ENCODE data around the gene TTLL5. TPM values are rescaled to one million over a fixed set of nuclear protein-coding genes. Genes with fewer than 3 reads are reported as not detected.

The TTLL5 gene
- total RNA-seq, 3 donors from 2014 or later = 30.8 to 51.0 (median 32.8) TPM

- DNase-seq (no peak), ATAC-seq (no peak)
- intact Hi-C loops (cut with DNase I, micrococcal nuclease) = no loop called here
- no peaks in the 10 kb centered on the region for H3K9me3 ChIP-seq
- H3K36me3 ChIP-seq (ENCODE audit: low read depth) = no peaks in the 10 kb centered on the region
- no peak for TF ChIP-seq CTCF (IDR thresholded peaks at IDR 0.05)
- no peaks in the 10 kb centered on the region for H3K4me1 ChIP-seq (ENCODE audit: low read depth)
- H3K4me3 ChIP-seq = no peak overlapping the region
Measured at GRCh38 chr14:75751296-75751695, 90.2 kb downstream of the TTLL5 start.

GRCh38 chr14:75752086-75752485, 91.0 kb downstream of the TTLL5 start:
- TF ChIP-seq CTCF (IDR thresholded peaks at IDR 0.05) = no peak
- no peak overlapping the region for H3K4me3 ChIP-seq
- H3K36me3 ChIP-seq (ENCODE audit: low read depth) = no peaks in the 10 kb centered on the region
- intact Hi-C loops (cut with DNase I, micrococcal nuclease) = no loop called here
- no peaks in the 10 kb centered on the region for H3K4me1 ChIP-seq (ENCODE audit: low read depth)
- DNase-seq (no peak), ATAC-seq (no peak)
- H3K9me3 ChIP-seq = no peaks in the 10 kb centered on the region

DNA sequence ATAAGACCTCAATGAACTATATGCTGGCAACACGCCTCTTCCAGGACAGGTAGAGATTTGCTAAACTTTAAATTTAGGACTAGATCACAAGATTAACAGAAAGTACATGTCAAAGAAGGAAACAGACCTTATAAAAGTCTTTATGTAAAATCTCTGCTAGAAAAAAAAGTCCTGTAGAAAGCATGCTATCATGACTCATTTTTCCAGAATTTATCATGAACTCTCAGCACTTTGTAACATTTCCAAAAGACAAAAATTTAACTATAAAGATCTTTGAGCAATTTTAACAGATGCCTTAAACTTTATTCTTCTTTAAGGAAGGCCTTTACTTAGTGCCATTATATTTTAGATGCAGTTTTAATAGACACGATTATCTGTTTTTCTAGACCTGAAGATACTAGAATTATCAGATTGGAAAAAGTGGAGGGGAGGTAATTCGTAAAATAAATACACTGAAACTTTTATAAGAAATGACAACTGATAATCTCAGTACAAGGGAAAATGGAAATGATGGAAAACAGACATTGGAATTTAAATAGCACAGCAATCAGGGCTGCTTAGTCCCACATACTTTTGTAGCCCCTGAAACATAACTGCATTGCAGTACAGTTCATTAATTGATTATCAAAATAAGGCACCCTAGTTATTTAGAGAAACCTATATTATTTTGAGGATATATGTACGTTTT, 92.0 kb downstream of the TTLL5 start:
- Histone ChIP-seq H3K36me3 (ENCODE audit: low read depth) (no peaks in the 10 kb centered on the region), H3K4me1 (ENCODE audit: low read depth) (no peaks in the 10 kb centered on the region), H3K9me3 (no peaks in the 10 kb centered on the region), H3K4me3 (no peak overlapping the region)
- intact Hi-C loops (cut with DNase I, micrococcal nuclease) = no loop called here
- TF ChIP-seq CTCF (IDR thresholded peaks at IDR 0.05) = no peak
- ATAC-seq (no peak), DNase-seq (no peak)

DNA sequence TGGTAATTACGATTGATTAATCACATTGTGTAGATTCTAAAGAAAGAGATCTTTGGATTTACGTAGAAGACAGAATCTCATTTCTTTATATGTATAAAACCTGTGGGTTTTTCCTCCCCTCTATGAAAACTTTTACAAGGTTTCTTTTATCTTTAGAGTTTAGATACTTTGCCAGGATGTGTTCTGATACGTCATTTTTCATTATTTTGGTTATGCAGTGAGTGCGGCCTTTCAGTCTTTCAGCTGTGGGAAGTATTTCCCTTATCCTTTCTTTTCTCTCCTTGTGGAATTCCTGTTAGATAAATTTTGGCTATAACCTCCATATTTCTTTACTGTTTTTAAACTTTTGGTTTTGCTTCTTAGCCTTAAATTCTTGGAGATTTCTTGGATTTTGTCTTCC, 92.7 kb downstream of the TTLL5 start:
- DNase-seq (no peak), ATAC-seq (no peak)
- no peak overlapping the region for H3K4me3 ChIP-seq
- intact Hi-C loops (cut with DNase I, micrococcal nuclease) = no loop called here
- no peaks in the 10 kb centered on the region for H3K4me1 ChIP-seq (ENCODE audit: low read depth)
- TF ChIP-seq CTCF (IDR thresholded peaks at IDR 0.05) = no peak
- no peaks in the 10 kb centered on the region for H3K36me3 ChIP-seq (ENCODE audit: low read depth)
- H3K9me3 ChIP-seq = no peaks in the 10 kb centered on the region

GRCh38 chr14:75757644-75758402, 96.8 kb downstream of the TTLL5 start:
- ATAC-seq = no peak
- H3K4me1 ChIP-seq (ENCODE audit: low read depth) = no peaks in the 10 kb centered on the region
- H3K36me3 ChIP-seq (ENCODE audit: low read depth) = no peaks in the 10 kb centered on the region
- no peak for DNase-seq
- no peak overlapping the region for H3K4me3 ChIP-seq
- intact Hi-C loops (cut with DNase I, micrococcal nuclease) = no loop called here
- H3K9me3 ChIP-seq = no peaks in the 10 kb centered on the region
- no peak for TF ChIP-seq CTCF (IDR thresholded peaks at IDR 0.05)
